ENCODE results near the gene SYNGR2.

The SYNGR2 gene

DNA sequence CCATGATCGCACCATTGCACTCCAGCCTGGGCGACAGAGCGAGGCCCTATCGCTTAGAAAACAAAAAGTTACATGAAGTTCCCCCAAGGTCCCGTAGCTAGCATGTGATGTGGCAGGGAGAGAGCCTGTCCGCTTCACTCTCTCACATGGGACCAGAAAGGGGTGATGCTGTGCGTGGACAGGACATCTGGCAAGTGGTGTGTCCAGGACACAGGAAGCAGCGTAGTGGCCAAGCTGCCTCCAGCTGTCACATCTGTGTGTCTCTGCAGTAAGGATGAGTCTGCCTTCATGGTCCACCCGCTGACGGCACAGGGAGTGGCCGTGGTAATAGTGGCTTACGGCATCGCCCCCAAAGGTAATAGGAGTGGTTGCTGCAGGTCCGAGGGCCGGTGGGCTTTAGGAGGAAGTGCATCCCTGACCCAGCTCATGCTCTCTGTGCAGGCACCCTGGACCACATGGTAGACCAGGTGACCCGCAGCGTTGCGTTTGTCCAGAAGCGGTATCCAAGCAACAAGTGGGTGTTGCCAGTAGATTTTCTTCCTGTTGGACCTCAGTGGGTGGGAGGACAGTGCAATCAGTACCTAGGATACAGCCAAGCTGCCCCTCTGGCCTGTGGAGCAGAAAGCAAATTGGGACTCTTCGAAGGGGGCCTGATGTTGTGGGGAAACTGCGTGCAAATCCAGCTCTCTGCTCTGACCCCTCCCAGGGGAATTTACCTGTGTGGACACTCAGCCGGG lies 36.2 kb downstream of the SYNGR2 start:
- DNase-seq (ENCODE audit: low read depth), result no peak

GRCh38 chr17:78205124-78205775 lies 36.9 kb downstream of the SYNGR2 start:
- no peak for DNase-seq (ENCODE audit: low read depth)

DNA sequence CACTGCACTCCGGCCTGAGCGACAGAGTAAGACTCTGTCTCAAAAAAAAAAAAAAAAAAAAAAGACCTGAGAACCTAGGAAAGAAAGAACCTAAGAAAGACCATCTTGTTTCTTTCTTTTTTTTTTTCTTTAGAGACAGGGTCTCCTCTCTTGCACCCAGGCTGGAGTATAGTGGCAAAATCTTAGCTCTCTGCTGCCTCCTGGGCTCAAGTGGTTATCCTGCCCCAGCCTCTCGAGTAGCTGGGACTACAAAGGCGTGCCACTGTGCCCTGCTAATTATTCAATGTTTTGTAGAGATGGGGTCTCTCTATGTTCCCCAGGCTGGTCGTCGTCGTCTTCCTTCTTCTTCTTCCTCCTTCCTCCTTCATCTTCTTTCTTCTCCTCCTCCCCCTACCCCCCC lies 37.9 kb downstream of the SYNGR2 start:
- no peak for DNase-seq (ENCODE audit: low read depth)

GRCh38 chr17:78208486-78208885 lies 40.1 kb downstream of the SYNGR2 start:
- no peak for DNase-seq (ENCODE audit: low read depth)

DNA sequence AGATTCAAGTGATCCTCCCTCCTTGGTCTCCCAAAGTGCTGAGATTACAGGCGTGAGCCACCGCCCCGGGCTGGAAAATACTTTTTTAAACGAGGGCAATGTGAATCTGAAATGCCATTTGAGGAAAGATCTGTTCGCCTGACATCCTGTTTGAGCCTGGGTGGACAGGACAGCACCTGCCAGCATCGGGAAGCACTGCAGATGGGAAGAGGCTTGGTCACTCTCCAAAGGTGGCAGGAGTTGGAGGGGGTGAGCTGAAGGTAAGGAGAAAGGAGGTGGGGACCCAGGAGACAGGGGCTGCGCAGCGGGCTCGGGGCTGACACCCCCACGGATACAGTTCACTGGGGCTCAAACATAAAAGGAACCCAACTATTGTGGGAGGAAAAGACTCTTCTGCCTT lies 41.7 kb downstream of the SYNGR2 start:
- no peak for DNase-seq (ENCODE audit: low read depth)

GRCh38 chr17:78211032-78211431 lies 42.7 kb downstream of the SYNGR2 start:
- DNase-seq (ENCODE audit: low read depth), result no peak

- DNase-seq (ENCODE audit: low read depth), result peak; percentile 84
Measured at GRCh38 chr17:78214016-78214705, 45.8 kb downstream of the SYNGR2 start, which contains the start of gene BIRC5. Gene BIRC5 (plus strand): TSS chr17:78214253. CDS start chr17:78214317, 64 bp downstream.

DNA sequence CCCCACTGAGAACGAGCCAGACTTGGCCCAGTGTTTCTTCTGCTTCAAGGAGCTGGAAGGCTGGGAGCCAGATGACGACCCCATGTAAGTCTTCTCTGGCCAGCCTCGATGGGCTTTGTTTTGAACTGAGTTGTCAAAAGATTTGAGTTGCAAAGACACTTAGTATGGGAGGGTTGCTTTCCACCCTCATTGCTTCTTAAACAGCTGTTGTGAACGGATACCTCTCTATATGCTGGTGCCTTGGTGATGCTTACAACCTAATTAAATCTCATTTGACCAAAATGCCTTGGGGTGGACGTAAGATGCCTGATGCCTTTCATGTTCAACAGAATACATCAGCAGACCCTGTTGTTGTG lies 46.3 kb downstream of the SYNGR2 start:
- DNase-seq (ENCODE audit: low read depth), result no peak

DNA sequence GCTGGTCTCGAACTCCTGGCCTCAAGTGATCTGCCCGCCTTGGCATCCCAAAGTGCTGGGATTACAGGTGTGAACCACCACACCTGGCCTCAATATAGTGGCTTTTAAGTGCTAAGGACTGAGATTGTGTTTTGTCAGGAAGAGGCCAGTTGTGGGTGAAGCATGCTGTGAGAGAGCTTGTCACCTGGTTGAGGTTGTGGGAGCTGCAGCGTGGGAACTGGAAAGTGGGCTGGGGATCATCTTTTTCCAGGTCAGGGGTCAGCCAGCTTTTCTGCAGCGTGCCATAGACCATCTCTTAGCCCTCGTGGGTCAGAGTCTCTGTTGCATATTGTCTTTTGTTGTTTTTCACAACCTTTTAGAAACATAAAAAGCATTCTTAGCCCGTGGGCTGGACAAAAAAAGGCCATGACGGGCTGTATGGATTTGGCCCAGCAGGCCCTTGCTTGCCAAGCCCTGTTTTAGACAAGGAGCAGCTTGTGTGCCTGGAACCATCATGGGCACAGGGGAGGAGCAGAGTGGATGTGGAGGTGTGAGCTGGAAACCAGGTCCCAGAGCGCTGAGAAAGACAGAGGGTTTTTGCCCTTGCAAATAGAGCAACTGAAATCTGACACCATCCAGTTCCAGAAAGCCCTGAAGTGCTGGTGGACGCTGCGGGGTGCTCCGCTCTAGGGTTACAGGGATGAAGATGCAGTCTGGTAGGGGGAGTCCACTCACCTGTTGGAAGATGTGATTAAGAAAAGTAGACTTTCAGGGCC lies 51.2 kb downstream of the SYNGR2 start:
- DNase-seq (ENCODE audit: low read depth), result no peak

Data from stimulated activated CD4-positive, alpha-beta T cell treated with anti-CD3 and anti-CD28 coated beads, Interleukin-2, amount 100 ng/mL, for 4 hours (primary cell).